ENCODE data around the gene PLEKHG5.
"Not testable (repeated sequence)": the region's sequence is repeated elsewhere in the genome, so short reads cannot be mapped to it uniquely, and the experiment has no call there.

The PLEKHG5 gene

DNA sequence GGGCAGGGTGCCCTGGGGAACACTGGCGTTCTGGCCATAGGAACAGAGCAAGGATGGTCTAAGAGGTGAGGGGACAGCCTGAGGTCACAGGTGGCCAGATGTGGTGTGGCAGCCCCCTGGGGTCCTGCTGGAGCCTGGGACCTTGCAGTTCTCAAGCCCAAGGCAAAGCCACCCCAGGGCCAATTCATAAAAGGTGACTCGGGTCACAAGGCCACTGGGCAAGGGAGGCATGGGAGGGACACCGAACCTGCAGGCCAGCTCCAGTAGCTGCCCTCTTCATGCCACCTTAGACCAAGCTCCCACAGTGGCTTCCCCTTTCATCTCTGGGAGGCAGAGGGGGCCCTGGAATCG, 44.8 kb downstream of the PLEKHG5 start:
- DNase-seq (ENCODE audit: low spot score): no peak

DNA sequence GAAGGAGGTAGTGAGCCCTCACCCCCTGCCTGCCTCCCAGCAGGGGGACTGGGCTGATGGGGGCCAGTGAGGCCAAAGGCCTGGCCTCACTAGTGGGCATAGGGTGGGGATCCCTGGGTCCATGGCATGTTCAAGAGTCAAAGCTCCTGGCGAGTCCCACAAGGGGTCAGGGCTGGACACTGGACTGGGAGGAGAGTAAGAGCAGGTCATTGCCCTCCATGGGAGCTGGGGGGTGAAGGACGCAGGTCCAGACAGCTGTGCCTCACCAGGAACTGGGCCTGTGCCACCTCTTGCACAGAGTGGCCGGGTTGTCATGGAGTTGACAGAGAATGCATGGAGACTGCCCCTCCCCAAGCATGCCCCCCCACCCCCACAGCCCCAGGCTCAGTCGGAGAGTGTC, 45.5 kb downstream of the PLEKHG5 start:
- DNase-seq (ENCODE audit: low spot score): not testable (repeated sequence)

DNA sequence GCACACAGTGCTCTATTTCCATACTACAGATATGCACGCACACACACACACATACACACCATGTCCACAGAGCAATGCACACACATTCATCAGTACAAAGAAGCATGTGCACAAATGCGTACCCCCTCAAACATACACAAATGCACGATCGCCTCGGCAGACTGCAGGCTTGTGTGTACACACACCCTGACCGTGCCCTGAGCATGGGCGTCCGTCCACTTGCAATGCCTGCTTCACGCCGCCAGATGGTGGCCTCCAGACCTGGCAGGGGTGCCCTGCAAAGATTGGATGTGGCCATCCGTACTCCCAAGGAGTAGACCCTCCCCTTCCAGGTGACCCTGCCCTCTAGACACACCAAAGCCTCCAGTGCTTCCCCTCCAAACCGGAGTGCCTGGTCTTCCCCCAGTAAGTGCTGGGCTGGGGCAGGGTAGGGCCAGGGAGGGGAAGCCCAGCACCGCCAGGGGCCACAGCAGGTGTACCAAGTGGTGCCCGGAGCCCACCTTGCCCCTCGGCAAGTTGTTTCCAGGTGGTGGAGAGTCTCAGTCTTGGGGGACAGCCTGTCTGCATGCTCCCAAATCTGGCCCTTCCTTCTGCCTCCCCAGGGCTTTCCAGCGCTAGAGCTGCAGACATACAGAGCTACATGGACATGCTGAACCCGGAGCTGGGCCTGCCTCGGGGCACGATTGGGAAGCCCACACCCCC, 46.3 kb downstream of the PLEKHG5 start:
- DNase-seq (ENCODE audit: low spot score): peak; percentile 50

DNA sequence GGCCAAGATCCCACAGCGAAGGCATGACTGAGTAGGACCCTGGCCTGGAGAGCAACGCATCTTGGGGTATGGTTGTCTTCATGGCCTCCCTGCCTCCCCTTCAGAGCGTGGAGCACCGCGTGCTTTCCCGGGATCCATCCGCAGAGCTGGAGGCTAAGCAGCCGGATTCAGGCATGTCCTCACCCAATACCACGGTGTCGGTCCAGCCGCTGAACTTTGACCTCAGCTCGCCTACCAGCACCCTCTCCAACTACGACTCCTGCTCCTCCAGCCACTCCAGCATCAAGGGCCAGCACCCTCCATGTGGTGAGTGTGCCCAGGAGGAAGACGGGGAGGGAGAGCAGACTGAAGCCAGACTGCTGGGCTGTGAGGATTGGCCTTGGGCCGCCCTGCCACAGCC, 47.1 kb downstream of the PLEKHG5 start:
- DNase-seq (ENCODE audit: low spot score): no peak

DNA sequence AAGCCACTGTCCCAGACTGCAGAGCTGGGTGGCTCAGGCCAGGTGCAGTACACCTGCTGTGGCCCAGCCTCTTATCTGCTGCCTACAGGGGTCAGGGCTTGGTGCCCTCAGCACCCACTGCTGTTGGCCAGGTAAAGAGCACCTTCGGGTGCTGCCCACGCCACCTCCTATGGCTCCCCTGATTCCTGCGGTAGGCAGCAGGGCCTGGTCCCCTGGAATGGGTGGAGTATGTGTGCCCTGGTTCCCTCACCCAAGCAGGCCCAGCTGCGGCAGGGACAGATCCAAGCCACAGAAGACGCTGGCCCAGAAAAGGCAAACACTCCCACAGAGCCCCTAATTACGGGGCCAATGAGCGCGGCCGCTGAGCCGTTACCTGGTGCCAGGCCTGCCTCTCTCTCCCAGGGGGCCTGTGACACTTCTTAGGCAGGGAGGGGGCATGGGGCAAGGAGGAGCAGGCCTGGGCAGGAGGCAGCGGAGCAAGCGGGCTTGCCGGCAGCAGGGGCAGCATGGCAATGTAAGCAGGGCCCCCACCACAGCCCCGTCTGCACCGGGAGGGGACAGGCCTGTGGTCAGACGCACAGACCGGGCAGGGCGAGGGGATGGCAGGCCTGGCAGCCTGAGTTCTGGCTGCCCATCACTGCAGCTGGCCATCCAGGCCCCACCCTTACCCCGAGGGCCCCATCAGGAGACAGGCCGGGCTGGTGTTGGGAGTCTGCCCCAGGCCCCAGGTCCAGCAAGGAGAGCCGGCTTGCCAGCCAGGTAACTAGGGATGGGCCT, 47.9 kb downstream of the PLEKHG5 start:
- DNase-seq (ENCODE audit: low spot score): no peak

DNA sequence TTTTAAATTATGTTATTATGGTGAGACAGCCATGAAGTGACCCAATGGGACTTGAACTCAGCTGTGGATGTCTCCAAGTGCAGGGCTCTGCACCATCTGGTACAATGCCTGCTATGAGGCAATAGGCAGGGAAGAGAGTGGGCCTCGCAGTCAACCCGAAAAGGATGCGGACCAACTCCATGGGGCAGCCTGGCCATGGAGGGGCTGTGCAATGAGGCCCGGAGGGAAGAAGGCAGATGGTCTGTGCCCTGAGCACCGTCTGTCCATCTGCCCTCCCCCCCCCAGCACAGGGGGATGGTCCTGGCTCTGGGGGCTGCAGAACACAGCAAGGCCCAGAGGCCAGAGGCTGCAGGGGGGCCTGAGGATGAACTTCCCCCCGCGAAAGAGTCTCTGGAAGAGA, 49.9 kb downstream of the PLEKHG5 start:
- no peak for DNase-seq (ENCODE audit: low spot score)

DNA sequence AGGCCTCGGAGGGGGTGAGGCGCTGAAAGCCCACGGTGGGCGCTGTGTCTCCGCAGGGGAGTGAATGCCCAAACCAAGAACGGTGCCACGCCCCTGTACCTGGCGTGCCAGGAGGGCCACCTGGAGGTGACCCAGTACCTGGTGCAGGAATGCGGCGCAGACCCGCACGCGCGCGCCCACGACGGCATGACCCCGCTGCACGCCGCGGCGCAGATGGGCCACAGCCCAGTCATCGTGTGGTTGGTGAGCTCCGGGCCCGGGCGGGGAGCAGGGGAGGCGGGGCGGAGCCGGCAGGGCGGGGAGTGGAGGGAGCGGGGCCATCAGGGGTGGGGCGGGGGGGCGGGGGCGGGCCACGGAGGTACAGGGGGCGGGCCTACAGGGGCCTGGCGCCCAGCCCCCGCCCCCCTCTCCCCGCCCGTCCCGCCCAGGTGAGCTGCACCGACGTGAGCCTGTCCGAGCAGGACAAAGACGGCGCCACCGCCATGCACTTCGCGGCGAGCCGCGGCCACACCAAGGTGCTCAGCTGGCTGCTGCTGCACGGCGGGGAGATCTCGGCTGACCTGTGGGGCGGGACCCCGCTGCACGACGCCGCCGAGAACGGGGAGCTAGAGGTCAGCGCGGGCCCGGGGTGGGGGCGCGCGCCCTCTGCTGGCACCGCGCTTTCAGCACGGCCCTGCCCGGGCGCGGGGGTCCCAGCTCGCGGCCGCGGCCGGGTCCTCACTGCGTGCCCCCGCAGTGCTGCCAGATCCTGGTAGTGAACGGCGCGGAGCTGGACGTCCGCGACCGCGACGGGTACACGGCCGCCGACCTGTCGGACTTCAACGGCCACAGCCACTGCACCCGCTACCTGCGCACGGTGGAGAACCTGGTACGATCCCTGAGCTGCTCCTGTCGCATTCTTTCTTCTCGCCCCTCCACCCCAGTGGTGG, 51.0 kb downstream of the PLEKHG5 start:
- DNase-seq (ENCODE audit: low spot score): peak; percentile 77

DNA sequence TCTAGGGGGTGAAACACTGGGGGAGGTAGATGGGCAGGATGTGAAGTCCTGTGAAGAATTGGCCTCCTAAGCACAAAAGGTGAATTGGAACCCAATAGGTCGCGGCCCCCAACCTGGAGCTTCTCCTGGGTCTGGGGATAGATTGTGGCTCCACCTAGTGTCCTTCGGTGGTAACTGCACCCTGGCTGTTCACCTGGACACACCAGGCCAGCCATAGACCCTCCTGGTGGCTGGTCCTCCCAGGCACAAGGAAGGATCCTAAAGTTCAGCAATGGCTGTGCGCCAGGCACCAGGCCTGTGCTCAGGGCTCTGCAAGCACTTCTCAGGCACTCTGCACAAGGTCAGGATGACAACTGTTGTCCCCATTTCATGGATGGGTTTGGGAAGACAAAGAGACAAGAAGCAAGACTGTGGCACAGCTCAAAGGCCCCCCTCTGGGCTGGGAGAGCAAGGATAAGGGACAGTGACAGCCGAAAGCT, 53.4 kb downstream of the PLEKHG5 start:
- peak; percentile 75 for DNase-seq (ENCODE audit: low spot score)

DNA sequence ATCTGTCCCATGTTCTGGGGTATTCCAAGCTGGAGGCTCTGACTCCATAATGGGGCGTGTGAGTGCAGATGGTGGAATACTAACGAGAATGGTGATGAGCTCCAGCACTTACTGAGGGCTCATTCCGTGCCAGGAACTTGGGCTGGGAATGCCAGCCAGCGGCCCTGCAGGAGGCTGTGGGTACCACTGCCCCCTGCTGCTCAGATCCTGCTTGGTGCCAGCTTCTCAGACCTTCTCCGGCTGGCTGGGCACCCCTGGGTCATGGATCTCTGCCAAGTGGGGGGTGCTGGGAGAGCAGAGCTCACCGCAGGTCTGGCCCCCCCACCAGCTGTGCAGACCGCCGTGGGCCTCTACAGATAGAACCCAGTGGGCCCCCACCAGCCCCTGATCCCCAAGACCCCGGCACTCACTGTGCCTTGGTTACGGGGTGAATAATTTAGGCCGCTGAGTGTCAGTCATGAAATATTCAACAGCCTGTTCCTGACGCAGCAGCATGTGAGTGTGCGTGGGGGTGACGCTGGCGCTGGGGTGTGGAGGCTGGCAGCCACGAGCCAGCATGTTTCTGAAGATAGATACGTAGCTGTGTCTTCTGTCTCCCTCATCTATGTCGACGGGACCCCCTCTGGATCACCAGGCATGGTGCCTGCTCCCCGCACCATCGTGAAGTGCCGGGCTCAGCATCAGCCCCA, 54.3 kb downstream of the PLEKHG5 start:
- not testable (repeated sequence) for DNase-seq (ENCODE audit: low spot score)

DNA sequence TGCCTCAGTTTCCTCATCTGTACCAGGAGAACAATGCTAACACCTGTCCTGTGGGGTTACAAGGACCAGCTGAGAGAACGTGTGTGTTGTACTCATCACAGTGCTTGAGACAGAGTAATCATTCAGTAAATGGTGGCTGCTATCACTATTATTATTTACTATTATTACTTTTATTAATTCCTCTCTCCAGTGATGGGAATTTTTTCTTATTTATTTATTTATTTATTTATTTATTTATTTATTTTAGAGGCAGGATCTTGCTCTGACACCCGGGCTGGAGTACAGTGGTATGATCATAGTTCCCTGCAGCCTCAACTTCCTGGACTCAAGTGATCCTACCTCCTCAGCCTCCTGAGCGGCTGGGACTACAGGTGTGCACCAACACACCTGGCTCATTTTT, 55.2 kb downstream of the PLEKHG5 start:
- DNase-seq (ENCODE audit: low spot score): not testable (repeated sequence)

DNA sequence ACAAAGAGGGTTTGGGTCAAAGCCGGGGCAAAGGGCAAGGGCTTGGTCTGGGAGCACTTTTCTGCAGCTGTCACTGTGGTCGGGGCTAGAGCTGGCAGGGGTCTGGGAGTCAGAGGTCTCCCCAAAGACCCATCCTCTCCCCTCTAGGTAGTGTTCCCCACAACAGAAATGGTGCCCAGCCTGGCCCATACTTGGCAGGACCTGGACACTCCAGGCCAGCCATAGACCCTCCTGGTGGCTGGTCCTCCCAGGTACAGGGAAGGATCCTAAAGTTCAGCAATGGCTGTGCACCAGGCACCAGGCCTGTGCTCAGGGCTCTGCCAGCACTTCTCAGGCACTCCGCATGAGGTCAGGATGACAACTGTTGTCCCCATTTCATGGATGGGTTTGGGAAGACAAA, 55.9 kb downstream of the PLEKHG5 start:
- no peak for DNase-seq (ENCODE audit: low spot score)

DNA sequence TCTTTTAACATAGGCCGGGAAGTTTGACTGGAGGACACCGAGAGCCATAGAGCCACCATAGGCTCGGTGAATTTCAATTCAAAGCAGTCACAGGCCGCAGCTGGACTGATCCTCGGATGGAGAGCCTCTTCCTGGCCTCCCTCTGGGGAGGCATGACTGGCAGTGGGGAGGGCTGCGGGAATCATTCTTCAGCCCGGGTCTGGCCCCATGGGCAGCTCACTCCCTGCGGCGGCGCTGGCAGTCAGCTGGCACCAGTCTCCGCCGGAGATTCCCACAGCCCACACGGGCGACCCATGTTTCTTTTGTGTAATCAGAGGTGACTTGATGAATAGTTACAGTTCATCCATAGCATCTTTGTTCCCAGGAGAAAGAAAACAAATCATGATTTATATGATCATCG, 56.3 kb downstream of the PLEKHG5 start:
- DNase-seq (ENCODE audit: low spot score): no peak

DNA sequence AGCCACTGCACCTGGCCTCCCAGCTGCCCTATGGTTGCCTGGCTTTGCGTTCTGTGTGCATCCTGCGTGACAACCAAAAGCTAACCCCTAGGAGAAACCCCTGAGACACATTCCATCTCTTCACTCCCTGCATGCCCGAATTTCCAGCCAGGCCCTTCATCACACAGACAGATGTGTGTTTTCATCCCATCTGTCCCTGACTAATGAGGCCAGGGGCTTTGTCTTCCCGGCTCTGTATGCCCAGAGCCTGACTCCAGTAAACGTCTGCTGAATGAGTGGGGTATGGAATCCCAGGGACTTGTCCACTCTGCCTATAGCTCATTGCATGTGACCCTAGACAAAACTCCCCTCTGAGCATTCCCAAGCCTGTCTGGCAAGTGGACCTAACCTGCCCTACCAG, 57.3 kb downstream of the PLEKHG5 start:
- DNase-seq (ENCODE audit: low spot score): no peak

DNA sequence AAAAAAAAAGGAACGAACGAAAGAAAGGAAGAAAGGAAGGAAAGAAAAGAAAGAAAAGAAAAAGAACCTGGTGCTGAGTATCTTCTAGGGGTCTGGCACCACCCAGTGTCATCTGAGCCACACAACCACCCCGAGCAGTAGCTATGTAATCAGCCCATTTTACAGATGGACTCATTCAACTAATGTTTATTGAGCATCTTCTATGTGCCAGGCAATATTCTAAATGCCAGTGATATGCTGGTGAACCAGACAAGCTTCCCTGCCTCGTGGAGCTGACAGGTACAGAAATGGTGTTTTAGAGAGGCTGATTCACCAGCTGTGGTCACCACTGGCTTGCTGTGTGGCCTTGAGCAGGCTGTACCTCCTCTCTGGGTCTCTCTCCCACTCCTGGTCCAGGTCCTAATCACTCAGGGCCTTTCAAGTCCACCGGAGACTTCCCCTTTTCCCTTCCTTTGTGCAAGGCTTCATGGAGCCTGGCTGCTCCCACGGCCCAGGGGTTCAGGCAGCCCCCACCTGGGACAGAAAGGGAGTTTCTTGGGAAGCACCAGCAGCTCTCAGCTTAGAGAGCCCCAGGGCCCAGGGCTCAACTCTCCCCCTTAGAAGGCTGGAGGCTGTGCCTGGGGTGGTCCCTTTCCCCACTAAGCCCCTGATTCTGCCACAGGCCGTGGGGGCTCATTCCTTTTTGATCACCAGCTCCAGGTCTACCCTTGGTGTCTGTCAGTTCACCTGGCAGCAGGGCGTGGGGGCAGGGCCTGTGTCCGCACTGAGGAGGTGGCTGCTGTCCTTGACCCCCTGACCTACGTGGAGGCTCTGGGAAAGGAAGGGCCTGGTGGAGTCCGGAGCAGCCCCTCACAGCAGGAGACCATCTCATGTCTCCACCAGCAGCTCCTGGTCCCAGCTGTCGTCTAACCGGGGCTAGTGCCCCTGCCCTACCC, 59.6 kb downstream of the PLEKHG5 start:
- not testable (repeated sequence) for DNase-seq (ENCODE audit: low spot score)

DNA sequence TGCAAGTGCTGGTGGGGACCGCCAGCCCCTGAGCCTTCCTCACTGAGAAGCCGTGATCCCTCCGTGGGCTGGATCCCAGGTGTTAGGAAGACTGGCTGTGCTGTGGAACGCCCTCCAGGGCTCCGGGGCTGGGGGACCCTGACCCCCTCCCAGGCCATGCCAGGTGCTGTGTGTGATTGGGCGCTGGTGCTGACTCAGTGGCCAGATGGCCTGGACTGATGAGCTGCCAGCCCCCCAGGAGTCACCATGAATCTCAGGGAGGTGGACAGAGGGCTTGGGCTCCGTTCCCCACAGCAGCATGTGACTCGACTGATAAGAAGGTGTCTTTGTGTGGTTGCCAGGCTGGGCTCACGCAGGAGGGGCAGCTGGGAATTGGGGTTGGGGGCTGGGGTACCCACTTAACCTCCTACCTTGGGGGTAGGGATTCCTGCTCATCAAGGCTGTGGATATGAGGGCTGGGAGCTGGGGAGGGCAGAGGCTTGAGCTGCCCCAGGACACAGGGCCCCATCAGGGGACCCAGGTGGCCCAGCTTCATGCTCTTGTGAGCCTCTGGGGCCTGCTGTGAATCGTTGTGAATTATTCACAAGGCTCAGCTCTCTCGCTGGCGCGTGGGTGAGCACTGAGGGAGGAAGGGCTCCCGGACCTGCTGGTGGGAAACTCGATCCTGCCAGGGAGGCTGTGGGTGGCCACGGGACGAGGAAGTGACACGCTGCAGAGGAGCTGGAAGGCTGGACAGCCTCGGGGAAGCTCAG, 61.6 kb downstream of the PLEKHG5 start:
- DNase-seq (ENCODE audit: low spot score): not testable (repeated sequence)

DNA sequence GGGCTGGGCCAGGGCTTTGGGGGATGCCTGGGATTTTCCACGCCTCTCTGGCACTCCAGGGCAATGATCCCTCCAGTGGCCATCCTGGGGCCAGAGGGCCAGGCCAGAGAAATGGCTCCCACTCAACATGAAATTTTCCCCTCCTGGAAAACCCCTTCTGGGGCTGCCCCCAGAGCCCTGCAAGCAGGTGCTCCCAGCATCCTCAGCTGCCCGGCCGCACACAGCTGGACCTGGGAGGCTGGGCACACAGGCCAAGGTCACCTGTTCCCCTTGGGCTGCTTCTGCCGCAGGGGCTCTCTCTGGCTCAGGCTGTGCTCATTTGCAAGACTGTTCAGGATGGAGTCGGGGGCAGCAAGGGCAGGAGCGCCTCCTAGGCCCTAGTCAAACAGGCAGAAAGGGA, 63.0 kb downstream of the PLEKHG5 start:
- not testable (repeated sequence) for DNase-seq (ENCODE audit: low spot score)

DNA sequence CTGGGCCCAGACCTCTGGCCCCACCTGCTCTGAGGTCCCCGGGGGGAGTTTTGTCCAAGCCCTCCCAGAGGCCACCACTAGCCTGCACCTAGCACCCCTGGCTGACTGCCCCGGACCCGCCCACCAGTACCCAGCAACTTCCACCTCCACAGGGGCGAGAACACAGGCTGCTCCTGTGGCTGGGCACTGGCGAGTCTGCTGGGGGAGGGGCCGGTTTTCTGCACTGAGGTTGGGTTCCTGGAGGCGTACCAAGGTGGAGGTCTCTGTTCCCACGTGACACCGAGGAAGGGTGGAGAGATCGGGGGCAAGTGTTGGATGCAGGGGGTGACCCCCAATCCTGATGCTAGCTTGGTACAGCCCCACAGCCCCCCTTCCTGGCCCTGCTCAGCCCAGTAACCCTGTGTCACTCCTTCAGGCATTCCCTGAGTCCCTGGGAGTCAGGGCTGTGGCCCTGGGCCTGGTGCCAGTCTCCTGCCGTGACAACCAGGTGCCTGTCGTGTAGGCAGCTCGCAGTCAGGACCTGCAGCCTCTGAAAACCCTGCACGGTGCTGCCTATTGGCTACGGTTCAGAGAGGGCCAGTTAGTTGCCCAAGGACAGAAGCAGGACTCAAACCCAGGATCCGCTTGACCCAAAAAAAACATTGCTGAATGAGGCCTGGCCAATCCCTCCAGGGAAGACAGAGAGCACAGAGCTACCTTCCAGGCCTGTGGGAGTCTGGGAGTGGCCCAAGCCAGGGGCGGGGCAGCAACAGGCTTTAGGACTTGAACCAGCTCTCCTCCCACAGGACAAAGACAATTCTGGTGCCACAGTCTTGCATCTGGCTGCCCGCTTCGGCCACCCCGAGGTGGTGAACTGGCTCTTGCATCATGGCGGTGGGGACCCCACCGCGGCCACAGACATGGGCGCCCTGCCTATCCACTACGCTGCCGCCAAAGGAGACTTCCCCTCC, 63.8 kb downstream of the PLEKHG5 start:
- no peak for DNase-seq (ENCODE audit: low spot score)

DNA sequence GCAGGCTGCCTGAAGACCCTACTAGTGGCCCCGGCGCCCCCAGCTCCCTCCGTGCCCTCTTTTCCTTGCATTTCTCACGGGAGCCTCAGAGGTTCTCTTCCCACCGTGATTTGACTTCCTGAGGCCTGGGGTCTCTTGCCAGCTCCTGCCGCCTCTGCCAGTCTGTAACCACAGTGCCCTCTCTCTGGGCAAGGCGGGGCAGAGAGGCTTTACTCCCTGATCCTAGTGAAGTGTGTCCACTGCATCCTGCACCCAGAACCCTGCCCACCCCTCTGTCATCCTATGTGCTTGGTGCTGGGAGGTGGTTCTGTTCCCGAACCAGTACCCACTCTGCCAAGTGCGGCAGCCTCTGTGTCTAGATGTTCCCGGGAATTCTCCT, 64.5 kb downstream of the PLEKHG5 start:
- DNase-seq (ENCODE audit: low spot score): no peak

All from CD4-positive, alpha-beta T cell treated with Interleukin-6 at 100 ng/mL for 8 hours (primary cell).